H1 (cell line): Measurements from ENCODE around the gene NSUN2. TPM values are rescaled to one million over a fixed set of nuclear protein-coding genes. Genes with fewer than 3 reads are reported as not detected.

ENCODE experiments used
- CTCF ChIA-PET: fragments of 300-600 bp; sonication (Branson Sonifier 250); formaldehyde crosslinking; loops from one replicate; lab custom pipeline; 2021; ENCODE audit not compliant: partially characterized antibody; lab: Charles Lee
- POLR2A ChIA-PET: fragments of 300-600 bp; sonication (Branson Sonifier 250); formaldehyde crosslinking; loops from one replicate; lab custom pipeline; 2021; ENCODE audit warnings: inconsistent platforms; ENCODE audit not compliant: partially characterized antibody; lab: Charles Lee
- DNase-seq, 2 experiments: peaks; one replicate each; pipeline versions ENCODE4 v3.0.0 to v3.0.0-alpha.2; 2010 to 2022; ENCODE audit warnings: low spot score in 2 of 2, low read depth in 1 of 2, mixed read lengths in 1 of 2
- FAIRE-seq: peaks from 2 replicates; lab custom pipeline; 2011; peaks lifted over from hg19 to GRCh38; lab: Jason Lieb, UNC
- H2AFZ ChIP-seq: 2 replicates; pipeline ENCODE4 v1.8.1; 2012; ENCODE audit warnings: low read length, inconsistent platforms
- H2AK5ac ChIP-seq: 2 replicates; pipeline ENCODE4 v1.6.1; 2013; ENCODE audit warnings: low read depth, low read length
- H2BK120ac ChIP-seq: replicated peaks from 2 replicates; pipeline ENCODE3; 2013; ENCODE audit warnings: low read depth, low read length, inconsistent platforms
- H2BK12ac ChIP-seq: 2 replicates; pipeline ENCODE4 v1.6.1; 2013; ENCODE audit warnings: low read depth, low read length
- H2BK15ac ChIP-seq: 2 replicates; pipeline ENCODE4 v1.6.1; 2013; ENCODE audit warnings: low read length
- H2BK20ac ChIP-seq: 2 replicates; pipeline ENCODE4 v1.6.1; 2013; ENCODE audit warnings: low read length
- H2BK5ac ChIP-seq: 2 replicates; pipeline ENCODE4 v1.6.1; 2013; ENCODE audit warnings: low read depth, low read length
- H3K14ac ChIP-seq: 2 replicates; pipeline ENCODE4 v1.6.1; 2013; ENCODE audit warnings: inconsistent platforms; ENCODE audit not compliant: insufficient read length
- H3K18ac ChIP-seq: 2 replicates; pipeline ENCODE4 v1.6.1; 2013; ENCODE audit warnings: low read length; ENCODE audit errors: extremely low read depth
- H3K23ac ChIP-seq: 2 replicates; pipeline ENCODE4 v1.6.1; 2013; ENCODE audit warnings: inconsistent platforms; ENCODE audit not compliant: insufficient read length
- H3K23me2 ChIP-seq: 2 replicates; pipeline ENCODE4 v1.6.1; 2013; ENCODE audit warnings: low read depth, low read length
- H3K27ac ChIP-seq: 2 replicates; pipeline ENCODE4 v1.6.1; 2011; ENCODE audit warnings: low read depth, low read length, inconsistent platforms
- H3K27me3 ChIP-seq, 4 experiments: replicated peaks in 1 of 4; 1 replicate in 1 of 4; 2 replicates in 3 of 4; pipeline versions ENCODE4 v1.6.1 to v1.8.1; 2011 to 2013; ENCODE audit warnings: low read length in 3 of 4, mild to moderate bottlenecking in 3 of 4, inconsistent platforms in 2 of 4, mixed read lengths in 2 of 4, moderate library complexity in 1 of 4; ENCODE audit not compliant: control insufficient read depth in 3 of 4, insufficient read depth in 3 of 4; ENCODE audit errors: extremely low read depth in 1 of 4
- H3K36me3 ChIP-seq, 4 experiments: 2 replicates each; pipeline versions ENCODE4 v1.6.1 to v1.8.1; 2011 to 2013; ENCODE audit warnings: mild to moderate bottlenecking in 4 of 4, low read length in 3 of 4, moderate library complexity in 2 of 4, control low read depth in 1 of 4, inconsistent platforms in 1 of 4; ENCODE audit not compliant: insufficient read depth in 4 of 4, control insufficient read depth in 2 of 4
- H3K4ac ChIP-seq: replicated peaks from 2 replicates; pipeline ENCODE3; 2013; ENCODE audit warnings: low read length, low read depth, mixed read lengths, inconsistent platforms; ENCODE audit not compliant: insufficient read length
- H3K4me1 ChIP-seq, 4 experiments: replicated peaks in 1 of 4; 1 replicate in 1 of 4; 2 replicates in 3 of 4; pipeline versions ENCODE4 v1.6.1 to v1.8.1; 2011 to 2013; ENCODE audit warnings: low read length in 3 of 4, inconsistent platforms in 2 of 4, mixed read lengths in 1 of 4; ENCODE audit not compliant: insufficient read depth in 4 of 4, control insufficient read depth in 3 of 4
- H3K4me2 ChIP-seq, 2 experiments: 2 replicates each; pipeline versions ENCODE4 v1.6.1 to v1.8.1; 2011 to 2013; ENCODE audit warnings: low read depth in 2 of 2, low read length in 2 of 2, control low read depth in 1 of 2, inconsistent platforms in 1 of 2, mild to moderate bottlenecking in 1 of 2; ENCODE audit not compliant: insufficient read depth in 1 of 2
- H3K4me3 ChIP-seq, 4 experiments: fragments of 200-600, 300-600 bp in 1 of 4; sonication (generic), shearing (Covaris generic), sonication (Bioruptor Twin) in 1 of 4; 2 replicates each; pipeline versions ENCODE4 v1.5.1 to v1.8.1; 2011 to 2016; ENCODE audit warnings: low read length in 4 of 4, low read depth in 3 of 4, control low read depth in 2 of 4, inconsistent platforms in 2 of 4, mild to moderate bottlenecking in 2 of 4, mixed read lengths in 1 of 4, moderate library complexity in 1 of 4; ENCODE audit not compliant: insufficient read depth in 2 of 4; ENCODE audit errors: extremely low read depth in 1 of 4
- H3K56ac ChIP-seq: replicated peaks from 2 replicates; pipeline ENCODE3; 2013; ENCODE audit warnings: low read depth, mild to moderate bottlenecking, mixed read lengths, low read length, inconsistent platforms; ENCODE audit not compliant: insufficient read length
- H3K79me1 ChIP-seq: 2 replicates; pipeline ENCODE4 v1.6.1; 2013; ENCODE audit warnings: low read depth, low read length, control low read depth
- H3K79me2 ChIP-seq, 2 experiments: 2 replicates each; pipeline versions ENCODE4 v1.6.1 to v1.8.1; 2012 to 2013; ENCODE audit warnings: low read length in 2 of 2, mild to moderate bottlenecking in 2 of 2, inconsistent platforms in 1 of 2; ENCODE audit not compliant: insufficient read depth in 2 of 2, control insufficient read depth in 1 of 2
- H3K9ac ChIP-seq, 4 experiments: replicated peaks in 1 of 4; 1 replicate in 1 of 4; 2 replicates in 3 of 4; pipeline versions ENCODE4 v1.6.1 to v1.8.1; 2011 to 2013; ENCODE audit warnings: low read depth in 3 of 4, low read length in 3 of 4, control low read depth in 2 of 4, mild to moderate bottlenecking in 2 of 4, moderate library complexity in 2 of 4, inconsistent platforms in 1 of 4; ENCODE audit errors: extremely low read depth in 1 of 4
- H3K9me3 ChIP-seq, 2 experiments: 2 replicates each; pipeline versions ENCODE4 v1.6.1 to v1.8.1; 2012 to 2013; ENCODE audit warnings: mild to moderate bottlenecking in 2 of 2, moderate library complexity in 2 of 2, control low read depth in 1 of 2, inconsistent platforms in 1 of 2, low read depth in 1 of 2, low read length in 1 of 2, mixed read lengths in 1 of 2; ENCODE audit not compliant: insufficient read depth in 2 of 2
- H4K20me1 ChIP-seq, 2 experiments: replicated peaks in 1 of 2; 2 replicates each; pipeline versions ENCODE3 to v1.8.1; 2011 to 2013; ENCODE audit warnings: inconsistent platforms in 2 of 2, low read length in 2 of 2, mild to moderate bottlenecking in 1 of 2; ENCODE audit not compliant: insufficient read depth in 2 of 2, control insufficient read depth in 1 of 2
- H4K5ac ChIP-seq: 2 replicates; pipeline ENCODE4 v1.6.1; 2013; ENCODE audit warnings: low read length, low read depth, mixed read lengths, inconsistent platforms; ENCODE audit not compliant: insufficient read length
- H4K8ac ChIP-seq: 2 replicates; pipeline ENCODE4 v1.8.0; 2013; ENCODE audit warnings: mild to moderate bottlenecking, moderate library complexity, low read length, inconsistent platforms; ENCODE audit not compliant: insufficient read depth; ENCODE audit errors: extremely low read depth
- H4K91ac ChIP-seq: replicated peaks from 2 replicates; pipeline ENCODE3; 2013; ENCODE audit warnings: low read length, mixed read lengths, inconsistent platforms; ENCODE audit not compliant: insufficient read length
- CBX5 ChIP-seq: fragments of 300-800, 300-1000 bp; sonication (generic); IDR thresholded peaks from 2 replicates; pipeline ENCODE4 v1.7.1; 2016; ENCODE audit warnings: antibody characterized with exemption, low read length, low read depth
- MAFK ChIP-seq: IDR thresholded peaks from 2 replicates; pipeline ENCODE4 v1.6.1; 2012; ENCODE audit warnings: low read depth, mild to moderate bottlenecking, improper control_type of control experiment, low read length
- WGBS, 2 experiments: shearing (Covaris generic) in 1 of 2; methylation state at CpG; one replicate each; pipeline versions ENCODE4 v1.1.6 to v1.1.7; 2013 to 2015; ENCODE audit warnings: low lambda C conversion rate in 2 of 2, mixed read lengths in 2 of 2, inconsistent platforms in 1 of 2, low coverage in 1 of 2, missing lambda C conversion rate in 1 of 2; ENCODE audit not compliant: insufficient replicate concordance in 2 of 2, insufficient coverage in 1 of 2, insufficient read length in 1 of 2; ENCODE audit errors: extremely low coverage in 1 of 2, missing lambda C conversion rate in 1 of 2; 5-methylcytosine and 5-hydroxymethylcytosine counted together
- polyA plus RNA-seq, 7 experiments: library from polyadenylated mRNA; depleted of rRNA in 3 of 7; stranded (reverse) in 5 of 7; unstranded in 2 of 7; fragments of >200 nt in 5 of 7; fragments of 200-250 nt in 2 of 7; gene quantifications; 1 replicate in 5 of 7; 2 replicates in 1 of 7; 4 replicates in 1 of 7; pipeline versions ENCODE4 v1.2.1 to v1.2.3, GENCODE V29; 2011 to 2013; ENCODE audit warnings: missing spikeins in 2 of 7, mixed read lengths in 2 of 7
- total RNA-seq: library from RNA; stranded (reverse); fragmentation: NEBNext Ultra II Directional; extraction: Animal tissue kit (Norgen Biotek cat#: 25700); gene quantifications from 2 replicates; pipeline ENCODE4 v1.2.1, GENCODE V29; 2021

Gene NSUN2
- total and polyA plus RNA-seq, 2 of the 8 experiments (the other 6 are each of a cell fraction or from before 2014, with no cell fraction given) = 47.3 to 94.7 TPM

DNA sequence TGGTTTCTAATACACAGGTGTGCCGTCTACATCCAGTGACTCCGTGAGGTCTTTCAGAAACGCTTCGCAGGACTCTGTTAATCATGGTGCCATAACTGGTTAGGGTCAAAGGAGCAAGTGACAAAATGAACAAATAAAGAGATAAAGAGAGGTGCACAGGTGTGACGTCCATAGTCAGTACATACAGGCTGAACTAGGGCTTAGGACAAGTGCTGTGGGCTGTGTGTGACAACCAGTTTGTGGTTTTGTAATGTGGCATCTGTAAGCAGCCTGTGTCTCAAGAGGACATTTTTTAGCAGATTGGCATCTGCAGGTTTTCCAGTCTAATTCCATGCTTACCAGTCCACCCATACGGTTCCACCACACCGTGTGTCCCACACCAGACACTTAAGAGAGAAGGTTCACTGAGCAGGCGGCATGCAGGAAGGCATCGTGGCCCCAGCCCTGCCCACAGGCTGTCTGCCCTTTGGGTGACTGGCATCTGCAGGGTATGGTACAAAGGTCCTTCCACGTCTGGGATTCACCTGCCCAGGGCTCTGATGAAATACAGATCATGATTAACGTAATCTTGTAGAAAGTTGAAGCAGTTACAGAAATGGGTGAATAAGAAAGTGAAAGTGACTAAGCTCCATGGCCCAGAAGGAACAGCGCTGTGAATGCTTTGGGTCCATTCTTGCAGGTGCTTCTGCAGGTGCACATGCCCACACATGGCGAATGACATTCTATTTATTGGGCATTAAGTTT is 27.3 kb upstream of the NSUN2 start:
- no peak overlapping the region for H4K8ac ChIP-seq
- no peak overlapping the region for H4K5ac ChIP-seq
- no peak overlapping the region for H2BK15ac ChIP-seq
- no peak overlapping the region for H3K14ac ChIP-seq
- no peak overlapping the region for H3K4ac ChIP-seq
- no peaks in the 10 kb centered on the region for H3K4me1 ChIP-seq
- H2BK120ac ChIP-seq = no peak overlapping the region
- DNase-seq (no peak), FAIRE-seq (no peak)
- no peak overlapping the region for H3K9ac ChIP-seq
- no peak overlapping the region for H3K56ac ChIP-seq
- no peak overlapping the region for H3K4me2 ChIP-seq
- H2AK5ac ChIP-seq = no peak overlapping the region
- WGBS, 2 experiments = 90% methylated on average over 13 of the region's 13 CpGs; no CpG with 5 or more reads in 1 of the 2 experiments
- no peak overlapping the region for H3K23ac ChIP-seq
- peaks cover 2 to 22% (median 10%) of the 10 kb centered on the region in 4 experiments; a peak in 6 of 8 replicates for H3K36me3 ChIP-seq
- no peak overlapping the region for H2BK5ac ChIP-seq
- H2AFZ ChIP-seq = no peak overlapping the region
- no peak overlapping the region for H2BK20ac ChIP-seq
- H4K91ac ChIP-seq = no peak overlapping the region
- POLR2A ChIA-PET = interaction anchor here (0.7 kb wide), 1 partner anchor 27 kb away, joined by 3 read pairs; the partner anchor contains the start of gene SRD5A1
- no peaks in the 10 kb centered on the region for H3K27me3 ChIP-seq
- no peak overlapping the region for H2BK12ac ChIP-seq
- no peaks in the 10 kb centered on the region for H3K79me2 ChIP-seq
- no peak overlapping the region for H3K18ac ChIP-seq
- no peak overlapping the region for H3K27ac ChIP-seq
- TF ChIP-seq MAFK = no peak
- TF ChIP-seq CBX5 = no peak
- CTCF ChIA-PET = interaction anchor here (0.5 kb wide), 1 partner anchor 1754 kb away, joined by 4 read pairs; no protein-coding TSS in a partner anchor
- no peaks in the 10 kb centered on the region for H3K79me1 ChIP-seq
- peaks cover 0 to 4% of the 10 kb centered on the region in 2 experiments for H4K20me1 ChIP-seq
- no peak overlapping the region for H3K4me3 ChIP-seq
- no peaks in the 10 kb centered on the region for H3K23me2 ChIP-seq
- H3K9me3 ChIP-seq = no peaks in the 10 kb centered on the region; a peak in 1 of 4 replicates
